ENCODE data around the gene DDX54. TPM values are rescaled to one million over a fixed set of nuclear protein-coding genes. Genes with fewer than 3 reads are reported as not detected.

Gene DDX54
- polyA plus RNA-seq, 3 donors = 7.9 to 32.2 (median 13.6) TPM

GRCh38 chr12:113165521-113166450 is 19.5 kb downstream of the DDX54 start:
- H3K27ac ChIP-seq (ENCODE audit: low read depth in 1 of 2, low read length in 2 of 2) = no peak overlapping the region
- H4K20me1 ChIP-seq (ENCODE audit: insufficient read depth, low read length) = no peaks in the 10 kb centered on the region
- Mint-ChIP-seq H3K4me3 (no peak overlapping the region), H3K4me1 (no peaks in the 10 kb centered on the region), H3K27me3 (ENCODE audit: low read depth in 3 of 3) (no peaks in the 10 kb centered on the region), H3K36me3 (peaks cover 85 to 98% of the 10 kb centered on the region in 2 donors), H3K27ac (peak overlapping the region in 1 of 7 donors; percentile 56), H3K9me3 (no peaks in the 10 kb centered on the region)
- H3K4me3 ChIP-seq (replicated peaks in 1 of 3; ENCODE audit: low read depth in 2 of 3, low read length in 3 of 3) = no peak overlapping the region
- intact Hi-C loops (cut with micrococcal nuclease) = no loop called here
- no peaks in the 10 kb centered on the region for H3K4me1 ChIP-seq (ENCODE audit: control insufficient read depth in 1 of 2, insufficient read depth in 2 of 2, low read length in 2 of 2)
- H3K9me3 ChIP-seq (replicated peaks in 1 of 2; ENCODE audit: control insufficient read depth in 1 of 2, insufficient read depth in 1 of 2, low read length in 2 of 2) = no peaks in the 10 kb centered on the region
- H2AFZ ChIP-seq (ENCODE audit: insufficient read depth, low read depth, low read length, poor library complexity, severe bottlenecking) = no peak overlapping the region
- TF ChIP-seq, protein P1, sequence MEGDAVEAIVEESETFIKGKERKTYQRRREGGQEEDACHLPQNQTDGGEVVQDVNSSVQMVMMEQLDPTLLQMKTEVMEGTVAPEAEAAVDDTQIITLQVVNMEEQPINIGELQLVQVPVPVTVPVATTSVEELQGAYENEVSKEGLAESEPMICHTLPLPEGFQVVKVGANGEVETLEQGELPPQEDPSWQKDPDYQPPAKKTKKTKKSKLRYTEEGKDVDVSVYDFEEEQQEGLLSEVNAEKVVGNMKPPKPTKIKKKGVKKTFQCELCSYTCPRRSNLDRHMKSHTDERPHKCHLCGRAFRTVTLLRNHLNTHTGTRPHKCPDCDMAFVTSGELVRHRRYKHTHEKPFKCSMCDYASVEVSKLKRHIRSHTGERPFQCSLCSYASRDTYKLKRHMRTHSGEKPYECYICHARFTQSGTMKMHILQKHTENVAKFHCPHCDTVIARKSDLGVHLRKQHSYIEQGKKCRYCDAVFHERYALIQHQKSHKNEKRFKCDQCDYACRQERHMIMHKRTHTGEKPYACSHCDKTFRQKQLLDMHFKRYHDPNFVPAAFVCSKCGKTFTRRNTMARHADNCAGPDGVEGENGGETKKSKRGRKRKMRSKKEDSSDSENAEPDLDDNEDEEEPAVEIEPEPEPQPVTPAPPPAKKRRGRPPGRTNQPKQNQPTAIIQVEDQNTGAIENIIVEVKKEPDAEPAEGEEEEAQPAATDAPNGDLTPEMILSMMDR (IDR thresholded peaks at IDR 0.05) = no peak
- no peak overlapping the region for H3K4me2 ChIP-seq (replicated peaks; ENCODE audit: extremely low read depth, low read length, poor library complexity, severe bottlenecking)
- DNase-seq = no peak
- no peak overlapping the region for H3K9ac ChIP-seq (ENCODE audit: insufficient read depth, low read length, poor library complexity, severe bottlenecking)
- peaks cover 92 to 98% of the 10 kb centered on the region in 2 donors for H3K36me3 ChIP-seq (replicated peaks in 1 of 2; ENCODE audit: control insufficient read depth in 1 of 2, insufficient read depth in 2 of 2, low read length in 2 of 2)
- 98% methylated on average over 29 of the region's 32 CpGs for WGBS (ENCODE audit: insufficient coverage)
- no peaks in the 10 kb centered on the region for H3K79me2 ChIP-seq (ENCODE audit: insufficient read depth, low read length)
- no peaks in the 10 kb centered on the region for H3K27me3 ChIP-seq (ENCODE audit: control insufficient read depth in 2 of 2, insufficient read depth in 2 of 2, low read length in 2 of 2)

GRCh38 chr12:113164014-113164413 is 21.3 kb downstream of the DDX54 start:
- Histone ChIP-seq H3K9me3 (replicated peaks in 1 of 2; ENCODE audit: control insufficient read depth in 1 of 2, insufficient read depth in 1 of 2, low read length in 2 of 2) (no peaks in the 10 kb centered on the region), H2AFZ (ENCODE audit: insufficient read depth, low read depth, low read length, poor library complexity, severe bottlenecking) (no peak overlapping the region), H3K27me3 (ENCODE audit: control insufficient read depth in 2 of 2, insufficient read depth in 2 of 2, low read length in 2 of 2) (no peaks in the 10 kb centered on the region), H3K4me3 (replicated peaks in 1 of 3; ENCODE audit: low read depth in 2 of 3, low read length in 3 of 3) (no peak overlapping the region), H4K20me1 (ENCODE audit: insufficient read depth, low read length) (no peaks in the 10 kb centered on the region), H3K4me1 (ENCODE audit: control insufficient read depth in 1 of 2, insufficient read depth in 2 of 2, low read length in 2 of 2) (no peaks in the 10 kb centered on the region), H3K79me2 (ENCODE audit: insufficient read depth, low read length) (no peaks in the 10 kb centered on the region), H3K27ac (ENCODE audit: low read depth in 1 of 2, low read length in 2 of 2) (no peak overlapping the region), H3K9ac (ENCODE audit: insufficient read depth, low read length, poor library complexity, severe bottlenecking) (no peak overlapping the region), H3K36me3 (replicated peaks in 1 of 2; ENCODE audit: control insufficient read depth in 1 of 2, insufficient read depth in 2 of 2, low read length in 2 of 2) (peaks cover 92 to 98% of the 10 kb centered on the region in 2 donors), H3K4me2 (replicated peaks; ENCODE audit: extremely low read depth, low read length, poor library complexity, severe bottlenecking) (no peak overlapping the region)
- Mint-ChIP-seq H3K27me3 (ENCODE audit: low read depth in 3 of 3) (no peaks in the 10 kb centered on the region), H3K27ac (no peak overlapping the region), H3K36me3 (peaks cover 86 to 97% of the 10 kb centered on the region in 2 donors), H3K9me3 (no peaks in the 10 kb centered on the region), H3K4me3 (no peak overlapping the region), H3K4me1 (no peaks in the 10 kb centered on the region)
- TF ChIP-seq, protein P1 (IDR thresholded peaks at IDR 0.05) = no peak
- no peak for DNase-seq
- intact Hi-C loops (cut with micrococcal nuclease) = no loop called here
- 98% methylated on average over 7 of the region's 13 CpGs for WGBS (ENCODE audit: insufficient coverage)
